ENCODE data around the gene UBE2I.
A peak's percentile ranks its signal among the peaks of the same experiment; 100 is the strongest.
"Not testable (repeated sequence)": the region's sequence is repeated elsewhere in the genome, so short reads cannot be mapped to it uniquely, and the experiment has no call there.

Gene UBE2I

DNA sequence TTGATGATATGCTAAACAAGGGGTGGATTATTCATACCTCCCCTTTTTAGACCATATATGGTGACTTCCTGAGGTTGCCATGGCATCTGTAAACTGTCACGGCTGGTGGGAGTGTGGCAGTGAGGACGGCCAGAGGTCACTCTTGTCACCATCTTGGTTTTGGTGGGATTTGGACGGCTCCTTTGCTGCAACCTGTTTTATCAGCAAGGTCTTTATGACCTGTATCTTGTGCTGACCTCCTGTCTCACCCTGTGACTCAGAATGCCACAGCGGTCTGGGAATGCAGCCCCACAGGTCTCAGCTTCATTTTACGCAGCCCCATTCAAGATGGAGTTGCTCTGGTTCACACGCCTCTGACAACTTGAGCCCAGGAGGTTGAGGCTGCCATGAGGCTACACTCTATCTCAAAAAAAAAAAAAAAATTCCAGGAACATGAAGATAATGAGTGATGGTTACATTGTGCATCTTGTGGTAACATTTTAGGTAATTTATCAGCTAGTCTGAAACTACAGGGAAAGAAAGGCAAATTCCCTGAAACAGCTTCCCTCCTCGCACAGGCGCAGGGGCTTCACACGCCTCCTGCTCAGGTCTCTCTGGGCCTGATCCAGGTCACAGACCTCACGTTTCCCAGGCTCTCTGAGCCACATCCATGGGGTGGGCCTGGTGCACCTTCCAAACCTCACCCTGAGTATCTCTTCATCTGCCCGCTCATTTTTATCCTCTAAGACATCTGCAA, 15.3 kb upstream of the UBE2I start:
- no peak for DNase-seq

DNA sequence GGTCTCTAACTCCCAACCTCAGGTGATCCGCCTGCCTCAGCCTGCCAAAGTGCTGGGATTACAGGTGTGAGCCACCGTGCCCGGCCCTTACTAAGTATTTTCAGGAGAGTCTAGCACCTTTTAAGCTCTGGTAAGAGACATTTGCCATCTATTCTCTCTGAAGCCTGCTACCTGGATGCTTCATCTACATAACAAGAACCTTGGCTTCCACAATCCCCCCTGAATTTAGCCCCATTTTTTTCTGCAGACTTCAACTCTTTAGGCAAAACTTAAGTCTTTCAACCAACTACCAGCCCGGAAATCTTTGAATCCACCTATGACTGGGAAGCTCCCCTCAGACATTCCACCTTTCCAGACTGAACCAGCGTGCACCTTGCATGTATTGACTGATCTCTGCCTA, 14.0 kb upstream of the UBE2I start:
- DNase-seq = no peak

DNA sequence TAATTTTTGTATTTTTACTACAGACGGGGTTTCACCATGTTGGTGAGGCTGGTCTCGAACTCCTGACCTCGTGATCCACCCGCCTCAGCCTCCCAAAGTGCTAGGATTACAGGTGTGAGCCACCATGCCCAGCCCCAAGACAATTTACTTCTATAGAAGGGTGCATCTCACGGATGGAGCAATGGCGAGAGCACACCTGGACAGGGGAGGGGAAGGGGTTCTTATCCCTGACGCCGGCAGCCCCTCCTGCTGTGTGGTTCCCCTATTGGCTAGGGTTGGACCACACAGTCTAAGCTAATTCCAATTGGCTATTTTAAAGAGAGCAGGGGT, 12.8 kb upstream of the UBE2I start:
- not testable (repeated sequence) for DNase-seq

DNA sequence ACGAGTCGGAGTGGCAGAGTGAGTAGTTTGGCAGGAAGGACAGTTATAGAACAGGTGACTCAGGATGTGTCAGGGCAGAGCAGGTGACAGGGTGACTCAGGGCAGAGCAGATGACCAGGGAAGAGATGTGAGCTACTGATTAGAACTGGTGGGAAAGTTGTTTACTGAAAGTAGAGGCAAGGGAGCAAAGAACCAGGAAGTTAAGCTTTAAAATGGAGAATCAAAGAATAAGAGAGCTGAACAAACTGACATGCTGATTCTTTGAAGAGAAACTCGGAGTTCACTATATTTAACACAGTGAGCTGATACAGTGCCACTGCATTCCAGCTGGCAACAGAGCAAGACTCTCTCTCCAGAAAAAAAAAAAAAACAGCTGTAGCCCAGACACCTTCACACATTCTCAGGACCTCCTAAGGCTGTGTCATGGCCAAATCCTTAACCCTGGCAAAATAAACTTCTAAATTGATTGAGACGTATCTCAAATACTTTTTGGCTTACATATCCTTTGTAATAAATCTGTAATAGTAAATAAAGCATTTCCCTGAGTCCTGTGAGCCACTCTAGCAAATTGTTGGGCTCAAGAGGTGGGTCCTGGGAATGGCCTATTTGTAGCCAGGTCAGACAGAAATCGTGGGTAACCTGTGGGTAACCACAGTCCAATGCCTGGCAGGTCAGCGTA, 12.3 kb upstream of the UBE2I start:
- no peak for DNase-seq

DNA sequence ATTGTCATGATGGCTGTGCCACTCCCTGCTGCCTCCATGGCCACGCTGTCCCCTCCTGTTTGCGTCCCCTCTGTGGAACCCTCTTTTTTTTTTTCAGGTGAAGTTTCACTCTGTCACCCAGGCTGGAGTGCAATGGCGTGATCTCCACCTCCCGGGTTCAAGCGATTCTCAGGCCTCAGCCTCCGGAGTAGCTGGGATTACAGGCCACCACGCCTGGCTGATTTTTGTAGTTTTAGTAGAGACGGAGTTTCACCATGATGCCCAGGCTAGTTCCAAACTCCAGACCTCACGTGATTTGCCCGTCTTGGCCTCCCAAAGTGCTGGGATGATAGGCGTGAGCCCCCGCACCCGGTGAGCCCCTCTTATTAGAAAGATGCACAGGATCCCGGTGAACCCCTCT, 11.0 kb upstream of the UBE2I start:
- no peak for DNase-seq

DNA sequence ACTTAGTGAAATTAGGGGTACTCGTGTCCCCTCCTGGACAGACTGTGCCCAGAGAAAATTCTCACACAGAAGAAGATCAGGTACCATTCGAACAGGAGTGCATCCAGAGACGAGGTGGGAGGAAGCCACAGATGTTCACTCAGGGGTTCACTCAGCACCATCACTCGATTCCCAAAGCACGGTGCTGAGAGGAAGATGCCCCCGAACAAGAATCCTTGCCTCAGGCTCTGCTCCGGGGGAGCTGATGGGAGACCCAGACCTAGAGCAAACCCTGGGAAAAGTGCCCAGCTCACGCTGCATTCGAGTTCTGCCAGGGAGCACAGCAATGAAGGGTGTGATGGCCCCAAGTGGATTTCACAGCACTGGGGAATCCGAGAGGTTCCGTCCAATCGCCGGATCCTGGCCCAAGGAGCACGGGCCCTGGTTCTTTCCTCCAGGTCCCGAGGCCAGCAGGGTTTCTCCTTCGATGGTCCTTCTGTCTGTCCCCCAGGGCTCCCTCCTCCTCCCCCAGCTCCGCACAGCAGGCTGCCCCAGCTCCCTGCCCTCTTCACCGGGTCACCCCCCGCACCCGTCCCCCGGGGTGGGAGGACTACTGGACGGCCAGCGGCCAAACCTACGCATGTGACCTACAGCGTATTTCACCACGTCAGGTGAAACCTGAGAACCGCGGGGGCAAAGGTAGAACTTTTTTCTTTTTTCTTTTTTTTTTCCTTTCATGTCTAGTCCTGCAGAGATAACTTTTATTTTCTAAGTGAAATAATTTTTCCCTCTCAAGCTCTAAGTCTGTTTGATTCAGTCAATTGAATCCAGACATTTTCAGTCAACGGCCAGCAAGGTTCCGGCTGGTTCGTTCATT, 10.2 kb upstream of the UBE2I start:
- no peak for DNase-seq

DNA sequence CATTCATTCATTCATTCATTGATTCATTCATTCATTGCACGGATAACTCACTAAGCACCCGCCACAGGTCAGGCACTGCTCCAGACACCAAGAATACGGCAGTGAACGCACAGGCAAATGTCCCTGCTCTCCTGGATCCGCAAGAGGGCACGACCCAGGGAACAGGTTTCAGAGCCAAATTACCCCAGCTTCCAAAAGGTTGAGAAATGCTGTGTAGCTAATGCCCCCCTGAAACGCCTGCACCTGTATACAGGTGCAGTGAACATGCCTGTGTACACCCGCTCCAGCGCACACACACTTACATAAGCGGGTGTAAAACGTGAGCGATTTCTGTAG, 9.6 kb upstream of the UBE2I start:
- no peak for DNase-seq

DNA sequence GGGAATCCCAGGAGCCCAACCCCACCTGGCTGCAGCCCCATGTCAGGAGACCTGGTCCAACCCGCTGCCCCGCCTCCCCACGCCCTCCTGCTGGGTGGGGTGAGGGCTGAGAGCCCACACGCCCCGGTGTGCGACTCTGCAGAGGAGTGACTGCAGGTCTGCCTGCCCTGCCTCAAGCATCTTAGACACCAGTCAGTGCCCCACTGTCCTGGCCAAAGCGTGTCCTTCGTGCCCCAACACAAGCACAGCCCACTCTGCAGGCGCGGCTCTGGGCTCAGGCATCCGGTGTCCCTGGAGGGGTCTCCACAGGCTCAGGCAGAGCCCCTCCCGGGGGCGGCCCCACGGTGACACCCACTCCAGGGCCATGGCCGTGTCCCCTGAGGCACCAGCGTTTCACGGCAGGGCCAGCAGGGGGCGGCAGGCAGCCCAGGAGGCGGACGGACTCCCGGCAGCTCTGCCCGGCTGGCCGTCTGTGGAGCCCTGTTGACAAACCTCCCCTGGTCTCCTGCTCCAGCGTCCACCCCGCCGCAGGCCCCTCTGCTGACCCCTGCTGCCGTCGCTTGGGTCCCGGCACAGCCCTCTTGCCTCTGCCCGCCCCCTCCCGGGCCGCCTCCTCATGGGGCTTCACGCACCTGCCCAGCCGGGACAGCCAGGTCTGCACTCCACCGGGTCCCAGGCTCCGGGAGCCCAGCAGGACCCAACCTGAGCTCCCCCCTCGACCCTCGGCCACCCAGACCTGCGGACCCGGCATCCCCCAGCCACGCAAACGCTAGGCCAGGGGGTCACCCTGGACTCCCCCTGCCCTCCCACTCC, 8.6 kb upstream of the UBE2I start:
- DNase-seq = peak; percentile 75

DNA sequence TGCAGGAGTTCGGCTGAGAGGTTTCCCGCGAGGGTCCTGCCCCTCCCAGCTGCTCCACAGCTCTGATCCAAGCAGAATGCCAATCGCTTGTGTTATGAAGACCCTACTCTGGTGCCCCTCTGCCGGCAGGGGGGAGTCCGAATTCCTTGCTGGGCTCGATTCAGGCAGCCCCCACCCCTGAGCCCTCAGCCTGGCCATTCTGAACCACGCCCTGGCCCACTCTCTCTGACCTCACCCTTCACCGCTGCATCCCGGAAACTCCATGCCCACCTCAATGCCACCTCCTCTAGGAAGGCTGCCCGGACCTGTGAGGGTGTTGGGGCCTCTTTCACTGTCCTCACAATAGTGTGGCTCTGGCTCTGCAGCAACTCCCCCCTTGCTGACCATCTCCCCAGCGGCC, 7.9 kb upstream of the UBE2I start:
- no peak for DNase-seq

DNA sequence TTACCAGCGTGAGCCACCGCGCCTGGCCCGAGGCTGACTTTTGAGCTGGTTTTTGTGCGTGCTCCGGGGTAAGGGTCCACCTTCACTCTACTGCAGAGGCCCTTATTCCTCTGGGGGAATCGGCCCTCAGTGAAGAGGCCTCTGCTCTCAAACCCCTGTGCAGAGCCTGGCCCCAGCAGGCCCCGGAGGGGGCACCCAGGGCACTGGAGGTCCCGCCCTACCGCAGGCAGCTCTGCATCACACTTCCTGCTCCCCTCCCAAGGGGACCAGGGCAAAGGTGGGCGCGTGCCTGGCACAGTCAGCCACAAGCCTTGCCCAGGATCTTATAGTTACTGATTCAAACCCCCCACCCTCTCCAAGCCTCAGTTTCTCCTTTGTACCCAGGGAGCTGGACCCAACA, 3.6 kb upstream of the UBE2I start:
- no peak for DNase-seq

DNA sequence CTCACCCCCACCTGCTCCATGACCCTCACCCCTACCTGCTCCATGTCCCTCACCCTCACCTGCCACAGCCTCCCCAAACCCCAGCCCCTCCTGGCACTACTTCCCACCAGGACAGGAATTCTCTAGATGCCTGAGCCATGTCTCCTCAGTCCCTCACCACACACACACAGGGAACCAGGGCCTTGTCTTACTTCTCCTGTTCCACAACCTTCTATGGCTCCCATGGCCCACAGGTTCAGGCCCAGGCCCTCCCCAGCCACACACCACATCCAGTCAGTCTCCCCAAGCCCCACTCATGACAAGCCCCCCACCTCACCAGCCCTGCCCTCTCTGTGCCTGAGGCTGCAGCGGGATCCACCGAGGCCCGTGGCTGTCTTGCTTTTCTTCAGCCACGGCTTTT, 3.1 kb upstream of the UBE2I start:
- DNase-seq = no peak

DNA sequence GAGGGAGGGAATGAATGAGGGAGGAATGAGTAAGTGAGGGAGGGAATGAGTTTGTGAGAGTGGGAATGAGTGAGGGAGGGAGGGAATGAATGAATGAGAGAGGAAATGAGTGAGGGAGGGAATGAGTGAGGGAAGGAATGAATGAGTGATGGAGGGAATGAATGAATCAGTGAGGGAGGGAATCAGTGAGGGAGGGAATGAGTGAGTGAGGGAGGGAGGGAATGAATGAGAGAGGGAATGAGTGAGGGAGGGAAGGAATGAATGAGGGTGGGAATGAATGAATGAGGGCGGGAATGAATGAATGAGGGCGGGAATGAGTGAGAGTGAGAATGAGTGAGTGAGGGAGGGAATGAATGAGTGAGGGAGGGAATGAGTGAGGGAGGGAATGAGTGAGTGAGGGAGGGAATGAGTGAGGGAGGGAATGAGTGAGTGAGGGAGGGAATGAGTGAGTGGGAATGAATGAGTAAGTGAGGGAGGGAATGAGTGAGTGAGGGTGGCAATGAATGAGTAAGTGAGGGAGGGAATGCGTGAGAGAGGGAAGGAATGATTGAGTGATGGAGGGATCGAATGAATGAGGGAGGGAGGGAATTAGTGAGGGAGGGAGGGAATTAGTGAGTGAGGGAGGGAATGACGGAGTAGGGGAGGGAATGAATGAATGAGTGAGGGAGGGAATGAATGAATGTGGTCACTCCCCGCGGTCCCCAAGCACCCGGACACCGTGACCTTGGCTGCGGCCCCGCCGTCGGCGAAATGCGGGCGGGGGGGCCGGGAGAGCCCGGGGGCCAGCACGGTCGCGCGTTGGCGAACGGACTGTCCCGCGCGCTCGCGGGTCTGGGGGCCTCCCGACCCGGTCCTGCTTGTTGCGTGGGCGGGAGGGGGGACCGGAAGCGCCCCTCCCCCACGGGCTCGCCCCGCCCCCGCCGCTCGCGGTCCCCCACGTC, 1.1 kb upstream of the UBE2I start:
- DNase-seq = no peak

DNA sequence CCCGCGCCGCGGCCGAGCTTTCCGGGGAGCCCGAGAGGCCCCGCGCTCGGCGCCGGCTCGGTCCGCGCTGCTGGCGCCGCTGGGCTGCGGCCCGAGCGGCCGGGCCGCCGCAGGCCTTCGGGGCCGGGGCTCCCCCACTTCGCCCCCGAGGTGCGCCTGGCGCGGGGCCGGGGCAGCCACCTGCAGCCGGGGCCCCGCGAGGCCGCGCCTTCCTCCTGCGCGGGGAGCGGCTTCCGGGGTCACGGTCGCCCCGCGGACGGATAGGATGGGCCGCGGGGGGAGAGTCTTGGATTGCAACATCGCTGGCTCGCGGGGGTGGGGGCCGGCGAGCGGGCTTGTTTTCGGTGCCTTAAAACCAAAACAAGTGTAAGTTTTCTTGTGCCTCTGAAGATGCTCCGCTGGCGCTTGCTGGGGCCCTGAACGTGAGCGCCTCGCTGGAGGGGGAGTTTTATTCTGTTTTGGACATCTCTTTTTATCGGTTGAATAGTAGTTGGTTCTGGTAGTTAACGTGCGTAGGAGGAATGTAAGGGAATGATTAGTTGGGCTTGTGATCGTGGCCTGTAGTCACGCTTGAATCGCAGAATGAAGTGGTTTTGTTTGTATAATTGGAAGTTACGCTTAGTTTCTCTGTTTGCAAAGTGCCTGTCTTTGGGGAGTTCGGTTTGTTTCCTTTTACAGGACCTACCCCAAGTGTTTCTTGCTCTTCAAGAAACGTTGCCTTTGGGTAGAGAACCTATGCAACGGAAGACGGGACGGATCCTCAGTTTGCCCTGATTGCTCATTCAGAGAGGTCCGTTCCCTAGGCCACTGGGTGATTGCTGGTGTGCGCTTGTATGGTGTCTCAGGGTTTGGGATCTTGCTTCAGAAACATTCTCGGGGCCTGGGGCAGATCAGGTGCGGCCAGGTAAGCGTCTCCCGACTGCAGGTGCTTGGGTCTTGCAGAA, 724 bp downstream of the UBE2I start:
- peak; percentile 62 for DNase-seq

DNA sequence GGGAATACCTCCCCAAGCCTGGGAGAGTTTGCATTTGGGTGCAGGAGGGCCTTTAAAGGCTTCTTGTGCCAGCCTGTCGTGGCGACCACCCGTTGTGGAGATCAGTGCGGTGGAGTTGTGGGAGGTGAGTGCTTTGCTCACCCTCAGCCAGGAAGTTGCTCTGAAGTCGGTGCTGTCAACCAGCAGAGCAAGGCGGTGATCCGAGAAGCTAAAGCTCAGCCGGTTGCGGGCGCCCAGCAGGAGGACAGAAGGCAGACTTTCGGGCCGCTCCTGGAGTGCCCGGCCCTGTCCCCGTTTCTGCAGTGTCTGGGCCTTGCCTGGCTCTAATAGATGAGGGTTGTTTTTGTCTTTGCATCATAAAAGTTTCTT, 1.4 kb downstream of the UBE2I start:
- no peak for DNase-seq

DNA sequence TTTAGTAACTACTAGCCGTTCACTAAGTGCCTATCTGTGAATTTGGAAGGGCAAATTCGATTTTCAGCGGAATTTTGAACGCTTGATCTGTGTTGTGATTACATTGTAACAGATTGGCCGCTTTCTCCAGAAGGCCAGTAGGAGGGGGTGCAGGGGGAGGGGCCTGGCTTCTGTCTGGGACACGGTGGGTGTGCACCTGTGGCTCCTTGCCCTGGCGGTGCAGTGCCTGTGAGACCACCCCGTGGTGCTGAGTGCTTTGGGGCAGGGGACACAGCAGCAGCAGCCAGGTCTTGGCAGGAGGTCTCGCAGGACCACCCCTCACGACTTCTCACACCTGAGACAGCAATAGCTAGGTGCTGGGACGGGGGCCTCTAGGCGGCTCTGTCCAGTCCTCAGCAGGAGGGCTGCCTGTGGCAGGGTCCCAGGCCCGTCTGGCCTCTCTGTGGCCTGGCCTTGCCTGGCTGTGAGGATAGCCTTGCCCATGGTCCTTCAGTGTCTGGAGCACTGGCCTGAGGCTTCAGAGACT, 1.8 kb downstream of the UBE2I start:
- no peak for DNase-seq

DNA sequence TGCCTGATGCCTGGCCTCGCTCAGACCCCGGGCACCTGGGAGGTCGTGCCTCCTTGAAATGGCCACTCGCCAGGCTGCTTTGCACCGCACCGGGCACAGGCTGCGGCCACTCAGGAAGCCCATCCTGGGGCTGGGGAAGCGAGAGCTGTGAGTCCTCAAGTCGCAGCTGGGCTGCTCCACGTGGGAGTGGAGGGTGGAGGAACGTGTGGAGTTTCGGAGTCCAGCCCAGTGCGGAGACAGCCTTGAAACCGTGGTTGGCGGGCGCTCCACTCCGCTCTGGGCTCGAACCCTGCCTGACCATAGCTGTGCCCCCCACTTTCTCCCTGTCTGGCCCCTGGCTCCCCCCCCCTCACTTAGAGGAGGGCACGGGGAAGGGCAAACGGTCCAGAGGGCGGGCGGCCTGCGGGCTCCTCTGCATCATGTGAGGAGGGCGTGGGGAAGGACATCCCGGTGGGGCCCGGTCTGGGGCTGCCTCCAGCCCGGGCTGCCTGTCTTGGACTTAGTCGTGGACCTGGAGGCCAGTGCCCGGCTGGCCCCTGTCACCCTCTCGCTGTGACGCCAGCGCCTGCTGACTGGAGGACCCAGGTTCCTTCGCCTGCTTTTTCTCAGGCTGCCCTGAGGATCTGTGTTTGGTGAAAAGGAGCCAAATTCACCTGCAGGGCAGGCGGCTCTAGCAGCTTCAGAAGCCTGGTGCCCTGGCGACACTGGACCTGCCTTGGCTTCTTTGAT, 2.5 kb downstream of the UBE2I start:
- no peak for DNase-seq

DNA sequence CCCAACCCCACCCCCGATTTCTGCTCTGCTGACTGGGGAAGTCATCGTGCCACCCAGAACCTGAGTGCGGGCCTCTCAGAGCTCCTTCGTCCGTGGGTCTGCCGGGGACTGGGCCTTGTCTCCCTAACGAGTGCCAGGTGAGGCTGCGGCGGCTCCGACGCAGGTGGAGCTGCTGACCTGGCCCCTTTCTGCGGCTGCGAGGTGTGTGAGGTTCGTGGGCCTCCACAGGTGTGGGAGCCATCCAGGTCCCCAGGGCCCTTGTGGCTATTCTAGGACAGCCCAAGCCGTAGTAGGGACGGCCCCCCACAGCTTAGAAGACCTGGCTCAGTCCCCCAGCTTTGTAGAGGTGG, 3.0 kb downstream of the UBE2I start:
- no peak for DNase-seq

DNA sequence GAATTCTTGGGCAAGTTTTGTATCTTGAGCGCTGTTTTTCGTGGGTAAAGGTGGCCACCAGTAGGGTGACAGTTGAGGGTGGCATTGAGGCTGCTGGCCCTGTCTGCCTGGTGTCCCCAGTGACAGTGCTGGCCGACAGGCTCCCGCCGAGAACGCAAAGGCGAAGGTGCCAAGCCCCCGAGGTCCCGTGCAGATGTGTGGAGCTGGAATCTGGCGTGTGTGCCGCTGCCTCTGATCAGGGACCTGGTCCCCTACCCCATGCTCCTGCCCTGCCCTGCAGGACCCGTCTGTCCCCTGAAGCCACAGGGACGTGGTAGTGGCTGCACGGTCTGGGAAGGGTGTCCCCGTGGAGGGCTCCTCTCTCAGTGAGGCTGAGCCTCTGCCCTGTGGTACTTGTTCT, 3.5 kb downstream of the UBE2I start:
- DNase-seq = no peak

DNA sequence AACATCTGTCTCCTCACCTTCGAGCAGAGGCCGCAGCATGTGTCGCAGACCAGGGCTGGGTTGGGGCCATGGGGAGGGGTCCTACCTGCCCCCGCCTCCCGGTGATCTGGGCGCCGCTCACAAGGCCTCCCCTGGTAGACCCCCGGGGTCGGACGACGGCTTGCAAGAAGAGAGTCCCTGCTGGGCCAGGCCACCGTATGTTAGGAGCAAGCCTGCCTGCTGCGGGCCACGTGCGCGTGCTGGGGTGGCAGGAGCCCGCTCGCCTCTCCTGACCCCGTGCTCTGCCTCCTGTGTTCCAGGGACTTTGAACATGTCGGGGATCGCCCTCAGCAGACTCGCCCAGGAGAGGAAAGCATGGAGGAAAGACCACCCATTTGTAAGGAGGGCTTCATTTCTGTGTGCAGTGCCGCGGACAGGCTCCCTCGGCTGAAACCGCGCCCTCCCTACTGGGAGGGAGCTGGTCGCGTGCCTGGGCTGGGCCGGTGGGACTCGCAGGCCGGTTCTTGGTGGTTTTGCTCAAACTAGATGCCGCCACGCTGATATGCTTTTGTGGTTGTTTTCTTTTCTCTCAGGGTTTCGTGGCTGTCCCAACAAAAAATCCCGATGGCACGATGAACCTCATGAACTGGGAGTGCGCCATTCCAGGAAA, 4.4 kb downstream of the UBE2I start:
- DNase-seq = no peak

Measured in activated naive CD4-positive, alpha-beta T cell treated with anti-CD3 and anti-CD28 coated beads, Interleukin-2, amount 50 U/mL, for 16 hours (primary cell).